IgD-negative memory B cell (primary cell): ENCODE measurements around the gene SAMD4B. TPM values are rescaled to one million over a fixed set of nuclear protein-coding genes. Genes with fewer than 3 reads are reported as not detected.
A peak's percentile ranks its signal among the peaks of the same experiment; 100 is the strongest.
"Not testable (repeated sequence)": the region's sequence is repeated elsewhere in the genome, so short reads cannot be mapped to it uniquely, and the experiment has no call there.

Experiments
- H3K27ac Mint-ChIP-seq, 3 donors: one replicate each; pipeline ENCODE4 v1.8.0; 2020 to 2022; ENCODE audit warnings: mild to moderate bottlenecking in 3 of 3, mixed read lengths in 3 of 3, moderate library complexity in 1 of 3
- H3K27me3 Mint-ChIP-seq: one replicate; pipeline ENCODE4 v1.8.0; 2021; ENCODE audit warnings: mixed read lengths
- H3K36me3 Mint-ChIP-seq: one replicate; pipeline ENCODE4 v1.8.0; 2020; ENCODE audit warnings: mild to moderate bottlenecking, mixed read lengths
- H3K4me1 Mint-ChIP-seq, 3 donors: one replicate each; pipeline ENCODE4 v1.8.0; 2020 to 2022; ENCODE audit warnings: mixed read lengths in 3 of 3, mild to moderate bottlenecking in 1 of 3
- H3K4me3 Mint-ChIP-seq, 4 donors: one replicate each; pipeline ENCODE4 v1.8.0; 2020 to 2022; ENCODE audit warnings: mild to moderate bottlenecking in 4 of 4, mixed read lengths in 4 of 4, moderate library complexity in 3 of 4
- H3K9me3 Mint-ChIP-seq, 3 donors: one replicate each; pipeline ENCODE4 v1.8.0; 2020 to 2021; ENCODE audit warnings: mixed read lengths in 3 of 3, mild to moderate bottlenecking in 1 of 3
- polyA plus RNA-seq: library from polyadenylated mRNA; unstranded; fragments of 300-500 nt; fragmentation: Illumina TruSeq; gene quantifications from one replicate; pipeline ENCODE4 v1.2.3, GENCODE V29; 2021

SAMD4B gene
- polyA plus RNA-seq, 1 donor from 2014 or later = 22.2 TPM

- Mint-ChIP-seq H3K4me3 (peak overlapping the region in 3 of 4 donors; percentile 38 to 100 (median 93)), H3K9me3 (no peaks in the 10 kb centered on the region), H3K27ac (peak overlapping the region in 2 of 3 donors; percentile 67 to 87), H3K27me3 (no peaks in the 10 kb centered on the region), H3K36me3 (peaks cover 4% of the 10 kb centered on the region), H3K4me1 (peaks cover 46 to 55% (median 46%) of the 10 kb centered on the region in 3 donors)
Measured at GRCh38 chr19:39339674-39340073, 2.5 kb upstream of the SAMD4B start.

- peak overlapping the region; percentile 67 to 87 (median 81) for H3K27ac Mint-ChIP-seq
- H3K36me3 Mint-ChIP-seq, H3K9me3 Mint-ChIP-seq, H3K27me3 Mint-ChIP-seq: not testable (repeated sequence)
- peak overlapping the region; percentile 38 to 100 (median 74) for H3K4me3 Mint-ChIP-seq
- H3K4me1 Mint-ChIP-seq = peaks cover 46 to 52% (median 47%) of the 10 kb centered on the region in 3 donors
Measured at GRCh38 chr19:39340156-39340555, 2.1 kb upstream of the SAMD4B start.

- Mint-ChIP-seq H3K27ac (peak overlapping the region; percentile 81 to 96 (median 87)), H3K36me3 (peaks cover 7% of the 10 kb centered on the region), H3K4me1 (peaks cover 48 to 49% (median 48%) of the 10 kb centered on the region in 3 donors), H3K4me3 (peak overlapping the region; percentile 93 to 100 (median 96)), H3K9me3 (no peaks in the 10 kb centered on the region), H3K27me3 (no peaks in the 10 kb centered on the region)
Measured at GRCh38 chr19:39341129-39341718, 997 bp upstream of the SAMD4B start.

- Mint-ChIP-seq H3K27me3 (no peaks in the 10 kb centered on the region), H3K27ac (peak overlapping the region in 1 of 3 donors; percentile 96), H3K4me1 (peaks cover 37 to 50% (median 43%) of the 10 kb centered on the region in 3 donors), H3K9me3 (no peaks in the 10 kb centered on the region), H3K4me3 (peak overlapping the region; percentile 81 to 92 (median 85)), H3K36me3 (peaks cover 7% of the 10 kb centered on the region)
Measured at GRCh38 chr19:39342647-39343305, 555 bp downstream of the SAMD4B start.

- Mint-ChIP-seq H3K27ac (peak overlapping the region in 2 of 3 donors; percentile 45 to 96), H3K36me3 (peaks cover 5% of the 10 kb centered on the region), H3K9me3 (no peaks in the 10 kb centered on the region), H3K4me3 (peak overlapping the region in 2 of 4 donors; percentile 12 to 87), H3K27me3 (no peaks in the 10 kb centered on the region), H3K4me1 (peaks cover 32 to 44% (median 39%) of the 10 kb centered on the region in 3 donors)
Measured at GRCh38 chr19:39345956-39346355, 3.7 kb downstream of the SAMD4B start.

- Mint-ChIP-seq H3K4me3 (peak overlapping the region in 1 of 4 donors; percentile 87), H3K27ac (peak overlapping the region in 2 of 3 donors; percentile 50 to 83), H3K36me3 (peaks cover 15% of the 10 kb centered on the region), H3K9me3 (no peaks in the 10 kb centered on the region), H3K4me1 (peaks cover 35 to 46% (median 40%) of the 10 kb centered on the region in 3 donors), H3K27me3 (no peaks in the 10 kb centered on the region)
Measured at GRCh38 chr19:39347332-39348164, 5.3 kb downstream of the SAMD4B start.

GRCh38 chr19:39349326-39349725 is 7.1 kb downstream of the SAMD4B start:
- Mint-ChIP-seq H3K27me3 (no peaks in the 10 kb centered on the region), H3K4me3 (peak overlapping the region in 1 of 4 donors; percentile 48), H3K27ac (peak overlapping the region in 1 of 3 donors; percentile 12), H3K9me3 (no peaks in the 10 kb centered on the region), H3K36me3 (peaks cover 18% of the 10 kb centered on the region), H3K4me1 (peaks cover 25 to 37% (median 31%) of the 10 kb centered on the region in 3 donors)

GRCh38 chr19:39350156-39350555 is 7.9 kb downstream of the SAMD4B start:
- H3K36me3 Mint-ChIP-seq = peaks cover 18% of the 10 kb centered on the region
- H3K27ac Mint-ChIP-seq = peak overlapping the region in 1 of 3 donors; percentile 12
- no peaks in the 10 kb centered on the region for H3K27me3 Mint-ChIP-seq
- peaks cover 20 to 29% (median 24%) of the 10 kb centered on the region in 3 donors for H3K4me1 Mint-ChIP-seq
- H3K9me3 Mint-ChIP-seq = no peaks in the 10 kb centered on the region
- no peak overlapping the region for H3K4me3 Mint-ChIP-seq

GRCh38 chr19:39351537-39352064 is 9.4 kb downstream of the SAMD4B start:
- Mint-ChIP-seq H3K4me1 (peaks cover 14 to 17% (median 16%) of the 10 kb centered on the region in 3 donors), H3K4me3 (peak overlapping the region in 2 of 4 donors; percentile 55 to 62), H3K36me3 (peaks cover 15% of the 10 kb centered on the region), H3K27ac (peak overlapping the region; percentile 79 to 95 (median 88)), H3K27me3 (no peaks in the 10 kb centered on the region), H3K9me3 (no peaks in the 10 kb centered on the region)

GRCh38 chr19:39352381-39353255 is 10.4 kb downstream of the SAMD4B start:
- H3K4me3 Mint-ChIP-seq = peak overlapping the region in 1 of 4 donors; percentile 20
- H3K9me3 Mint-ChIP-seq = no peaks in the 10 kb centered on the region
- peak overlapping the region; percentile 79 to 95 (median 88) for H3K27ac Mint-ChIP-seq
- H3K36me3 Mint-ChIP-seq = peaks cover 15% of the 10 kb centered on the region
- H3K4me1 Mint-ChIP-seq = peaks cover 10 to 16% (median 16%) of the 10 kb centered on the region in 3 donors
- no peaks in the 10 kb centered on the region for H3K27me3 Mint-ChIP-seq

- Mint-ChIP-seq H3K27me3 (no peaks in the 10 kb centered on the region), H3K4me3 (no peak overlapping the region), H3K4me1 (peaks cover 8 to 14% (median 10%) of the 10 kb centered on the region in 3 donors), H3K9me3 (no peaks in the 10 kb centered on the region), H3K27ac (no peak overlapping the region), H3K36me3 (peaks cover 18% of the 10 kb centered on the region)
Measured at GRCh38 chr19:39355253-39355652, 13.0 kb downstream of the SAMD4B start.

- H3K27ac Mint-ChIP-seq = peak overlapping the region in 2 of 3 donors; percentile 53 to 67
- no peak overlapping the region for H3K4me3 Mint-ChIP-seq
- H3K36me3 Mint-ChIP-seq = peaks cover 18% of the 10 kb centered on the region
- no peaks in the 10 kb centered on the region for H3K9me3 Mint-ChIP-seq
- H3K27me3 Mint-ChIP-seq = no peaks in the 10 kb centered on the region
- peaks cover 10 to 14% (median 12%) of the 10 kb centered on the region in 3 donors for H3K4me1 Mint-ChIP-seq
Measured at GRCh38 chr19:39356073-39356472, 13.9 kb downstream of the SAMD4B start.

- Mint-ChIP-seq H3K9me3 (no peaks in the 10 kb centered on the region), H3K27me3 (no peaks in the 10 kb centered on the region), H3K36me3 (peaks cover 16% of the 10 kb centered on the region), H3K27ac (peak overlapping the region in 1 of 3 donors; percentile 67), H3K4me3 (no peak overlapping the region), H3K4me1 (peaks cover 5 to 10% (median 6%) of the 10 kb centered on the region in 3 donors)
Measured at GRCh38 chr19:39356647-39357046, 14.4 kb downstream of the SAMD4B start.

- Mint-ChIP-seq H3K36me3 (peaks cover 5% of the 10 kb centered on the region), H3K4me3 (no peak overlapping the region), H3K27me3 (no peaks in the 10 kb centered on the region), H3K4me1 (peaks cover 14 to 18% (median 16%) of the 10 kb centered on the region in 3 donors), H3K9me3 (no peaks in the 10 kb centered on the region), H3K27ac (peak overlapping the region in 1 of 3 donors; percentile 43)
Measured at GRCh38 chr19:39359026-39359425, 16.8 kb downstream of the SAMD4B start.
